GM19328 (cell line): Measurements from ENCODE around the gene TMEM151A.
"Not testable (repeated sequence)": the region's sequence is repeated elsewhere in the genome, so short reads cannot be mapped to it uniquely, and the experiment has no call there.

ENCODE experiments used
- ATAC-seq: cut with Tn5 transposase; IDR thresholded peaks from one replicate; pipeline ENCODE4 v1.9.1; 2021; ENCODE audit warnings: mild to moderate bottlenecking, moderate library complexity; ENCODE audit not compliant: unreplicated experiment

Gene TMEM151A

DNA sequence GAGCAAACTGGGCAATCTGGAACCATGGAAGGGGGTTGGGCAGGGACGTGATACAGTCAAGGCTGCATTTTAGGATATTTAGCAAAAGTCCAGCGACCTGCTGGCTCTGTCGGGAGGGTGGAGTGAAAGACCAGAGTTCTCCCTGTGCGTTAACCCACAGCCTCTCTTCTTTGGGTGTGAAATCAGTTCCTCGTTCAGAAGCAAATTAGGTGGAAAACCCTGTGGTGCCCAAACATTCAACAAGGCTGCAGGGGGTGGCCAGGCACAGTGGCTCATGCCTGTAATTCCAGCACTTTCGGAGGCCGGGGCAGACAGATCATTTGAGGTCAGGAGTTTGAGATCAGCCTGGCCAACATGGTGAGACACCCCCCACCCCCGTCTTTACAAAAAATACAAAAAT lies 5.9 kb downstream of the TMEM151A start:
- no peak for ATAC-seq

- no peak for ATAC-seq
Measured at GRCh38 chr11:66299186-66299585, 7.5 kb downstream of the TMEM151A start.

GRCh38 chr11:66302656-66303055 lies 11.0 kb downstream of the TMEM151A start:
- ATAC-seq, result no peak

- no peak for ATAC-seq
Measured at GRCh38 chr11:66309475-66309874, 17.8 kb downstream of the TMEM151A start.

GRCh38 chr11:66310324-66310723 lies 18.6 kb downstream of the TMEM151A start:
- no peak for ATAC-seq

GRCh38 chr11:66310803-66311440 lies 19.2 kb downstream of the TMEM151A start:
- not testable (repeated sequence) for ATAC-seq

GRCh38 chr11:66311470-66311964 lies 19.8 kb downstream of the TMEM151A start:
- ATAC-seq, result peak; percentile 40

DNA sequence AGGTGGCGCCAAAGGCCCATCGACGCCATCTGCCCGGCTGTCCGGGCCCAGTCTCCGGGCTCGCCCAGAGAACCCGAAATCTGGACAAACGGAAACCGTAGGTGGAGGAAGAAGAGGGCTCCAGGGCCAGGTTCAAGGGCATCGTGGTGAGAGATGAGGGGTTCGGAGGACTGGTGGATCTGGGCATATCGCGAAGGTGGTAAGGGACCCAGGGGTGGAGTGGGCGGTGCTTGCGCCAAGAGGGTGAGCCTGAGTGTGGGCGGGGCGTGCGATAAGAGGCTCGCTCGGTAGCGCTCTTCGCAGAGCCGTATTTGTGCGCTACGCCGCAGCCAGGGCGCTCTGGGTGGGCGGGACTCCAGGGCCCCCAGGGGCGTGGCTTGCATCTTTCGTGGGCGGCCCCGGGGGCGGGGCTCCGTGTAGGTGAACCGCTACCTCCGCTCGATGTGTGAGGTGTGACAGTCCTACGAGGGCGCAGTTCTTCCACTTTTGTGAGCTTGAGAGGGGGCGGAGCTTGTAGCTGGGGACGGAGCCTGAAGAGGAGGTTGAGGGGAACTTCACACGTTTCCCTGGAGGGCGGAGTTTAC lies 20.4 kb downstream of the TMEM151A start:
- peak; percentile 64 for ATAC-seq

- ATAC-seq, result peak; percentile 46
Measured at GRCh38 chr11:66312549-66313320, 21.0 kb downstream of the TMEM151A start.

DNA sequence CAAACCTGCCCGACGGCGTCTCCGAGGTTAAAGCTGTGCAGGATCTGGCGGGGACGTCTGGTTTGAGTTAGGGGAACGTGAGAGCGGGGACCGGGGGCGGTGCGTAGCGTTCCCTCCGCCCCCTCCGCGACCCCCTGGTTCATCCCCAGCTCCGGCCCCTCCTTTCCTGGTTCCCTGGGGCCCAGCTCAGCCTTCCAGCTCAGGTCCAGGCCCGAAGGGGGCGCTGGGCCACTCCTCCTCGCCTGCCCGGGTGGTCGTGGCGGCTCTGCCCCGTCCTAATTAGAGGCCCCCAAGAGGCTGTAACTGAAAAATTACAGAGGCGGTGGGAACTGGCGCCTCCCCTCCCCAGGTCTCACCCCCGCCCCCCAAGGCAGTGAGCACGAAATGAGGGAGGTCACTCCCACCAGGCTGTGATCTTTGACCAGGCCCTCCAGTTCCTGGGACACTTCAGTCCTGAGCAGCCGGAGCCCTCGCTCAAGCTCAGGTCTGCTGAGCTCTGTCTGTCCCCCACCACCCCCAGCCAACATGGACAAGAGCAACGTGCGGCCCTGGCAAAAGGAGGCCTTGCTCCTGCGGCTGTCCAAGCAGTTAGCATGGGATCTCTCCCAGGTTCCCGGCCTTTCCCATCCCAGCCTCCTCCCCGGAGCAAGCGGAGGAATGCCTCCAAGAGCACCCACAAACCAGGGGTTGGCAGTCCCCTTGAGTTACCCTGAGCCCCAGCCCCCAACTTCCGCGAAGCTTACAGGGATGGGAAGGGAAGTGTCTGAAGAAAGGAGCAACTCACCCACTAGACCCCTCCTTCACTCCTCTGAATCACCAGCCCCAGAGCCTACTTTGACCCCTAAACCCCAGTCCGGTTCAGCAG lies 21.9 kb downstream of the TMEM151A start:
- ATAC-seq, result no peak

GRCh38 chr11:66314186-66314501 lies 22.4 kb downstream of the TMEM151A start:
- no peak for ATAC-seq

- no peak for ATAC-seq
Measured at GRCh38 chr11:66314561-66315497, 23.1 kb downstream of the TMEM151A start.

- no peak for ATAC-seq
Measured at GRCh38 chr11:66315498-66315885, 23.8 kb downstream of the TMEM151A start.

DNA sequence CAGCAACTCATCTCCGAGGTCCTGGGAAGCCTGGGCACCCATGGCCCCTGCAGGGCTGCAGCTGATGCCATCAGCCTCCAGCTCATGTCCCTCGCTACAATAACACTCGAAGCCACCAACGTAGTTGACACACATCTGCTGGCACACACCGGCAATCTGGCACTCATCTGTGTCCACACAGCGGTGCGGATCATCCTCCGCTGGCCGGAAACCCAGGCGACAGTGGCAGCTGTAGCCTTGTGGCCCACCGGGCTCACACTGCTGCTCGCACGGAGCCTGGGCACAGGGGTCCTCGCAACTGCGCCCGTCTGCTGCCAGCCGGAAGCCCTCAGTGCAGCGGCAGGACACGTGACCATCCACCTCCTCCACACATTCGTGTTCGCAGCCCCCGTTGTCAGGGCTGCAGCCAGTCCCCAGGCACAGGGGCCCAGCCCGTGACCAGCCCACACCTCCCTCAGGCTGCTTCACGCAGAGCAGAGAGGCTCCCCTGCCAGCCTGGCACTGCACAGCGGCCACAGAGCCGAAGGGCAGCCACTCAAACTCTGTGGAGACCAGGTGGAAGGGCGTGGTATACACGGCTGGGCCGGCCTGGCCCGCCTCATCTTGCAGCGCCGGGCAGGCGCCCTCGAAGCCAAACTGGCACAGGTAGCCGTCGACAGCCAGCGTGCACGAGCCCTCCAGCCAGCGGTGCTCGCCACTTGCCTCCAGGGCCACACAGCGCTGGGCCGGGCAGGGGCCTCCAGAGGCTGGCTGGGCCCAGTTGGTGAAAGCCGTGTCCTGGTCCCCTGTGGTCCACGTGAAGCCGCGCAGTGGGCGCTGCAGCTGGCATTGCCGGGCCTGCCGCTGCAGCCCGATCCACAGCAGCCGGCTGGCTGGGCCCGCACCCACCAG lies 24.5 kb downstream of the TMEM151A start:
- no peak for ATAC-seq

DNA sequence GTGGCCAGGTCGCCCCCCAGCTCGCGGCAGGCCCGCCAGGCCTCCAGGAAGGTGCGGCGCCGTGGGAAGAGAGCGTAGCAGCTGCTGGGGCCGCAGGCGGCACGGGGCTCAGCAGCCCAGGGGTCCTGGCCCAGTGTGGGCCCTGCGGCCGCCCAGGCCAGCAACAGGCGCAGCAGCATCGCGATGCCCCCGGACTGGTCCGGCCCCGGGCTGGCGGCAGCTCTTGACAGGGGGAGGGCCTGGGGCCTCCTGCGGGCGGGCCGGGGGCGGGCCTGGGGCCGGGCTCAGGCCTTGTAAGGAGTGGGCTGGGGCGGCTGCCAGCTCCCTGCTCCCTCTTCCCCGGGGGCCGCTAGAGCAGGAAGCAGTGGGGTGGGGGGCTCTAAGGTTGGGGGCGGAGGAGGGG lies 25.2 kb downstream of the TMEM151A start, which contains the start of gene CD248:
Gene CD248, minus strand, starts transcription at position 196 of the 403 bp plus-strand sequence. Its CDS starts 17 bp downstream, at position 179.
- no peak for ATAC-seq

DNA sequence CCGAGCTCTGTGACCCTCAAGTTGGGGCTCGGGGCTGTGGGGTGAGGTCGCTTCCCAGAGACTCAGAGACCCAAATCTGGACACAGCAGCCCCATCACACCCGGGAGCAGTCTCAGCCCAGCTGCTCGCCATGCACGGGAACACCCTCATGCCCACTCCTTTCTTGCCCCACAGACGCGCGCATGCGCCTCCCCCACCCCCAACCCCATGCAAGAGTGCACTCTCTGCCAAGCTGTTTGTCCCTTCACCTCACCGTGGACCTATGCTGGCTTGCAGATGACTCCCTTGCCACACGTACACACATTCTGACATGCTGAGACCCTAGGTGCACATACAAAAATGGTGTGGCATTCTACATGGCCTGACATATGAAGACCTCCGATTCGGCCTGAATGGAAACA lies 25.6 kb downstream of the TMEM151A start:
- ATAC-seq, result no peak

DNA sequence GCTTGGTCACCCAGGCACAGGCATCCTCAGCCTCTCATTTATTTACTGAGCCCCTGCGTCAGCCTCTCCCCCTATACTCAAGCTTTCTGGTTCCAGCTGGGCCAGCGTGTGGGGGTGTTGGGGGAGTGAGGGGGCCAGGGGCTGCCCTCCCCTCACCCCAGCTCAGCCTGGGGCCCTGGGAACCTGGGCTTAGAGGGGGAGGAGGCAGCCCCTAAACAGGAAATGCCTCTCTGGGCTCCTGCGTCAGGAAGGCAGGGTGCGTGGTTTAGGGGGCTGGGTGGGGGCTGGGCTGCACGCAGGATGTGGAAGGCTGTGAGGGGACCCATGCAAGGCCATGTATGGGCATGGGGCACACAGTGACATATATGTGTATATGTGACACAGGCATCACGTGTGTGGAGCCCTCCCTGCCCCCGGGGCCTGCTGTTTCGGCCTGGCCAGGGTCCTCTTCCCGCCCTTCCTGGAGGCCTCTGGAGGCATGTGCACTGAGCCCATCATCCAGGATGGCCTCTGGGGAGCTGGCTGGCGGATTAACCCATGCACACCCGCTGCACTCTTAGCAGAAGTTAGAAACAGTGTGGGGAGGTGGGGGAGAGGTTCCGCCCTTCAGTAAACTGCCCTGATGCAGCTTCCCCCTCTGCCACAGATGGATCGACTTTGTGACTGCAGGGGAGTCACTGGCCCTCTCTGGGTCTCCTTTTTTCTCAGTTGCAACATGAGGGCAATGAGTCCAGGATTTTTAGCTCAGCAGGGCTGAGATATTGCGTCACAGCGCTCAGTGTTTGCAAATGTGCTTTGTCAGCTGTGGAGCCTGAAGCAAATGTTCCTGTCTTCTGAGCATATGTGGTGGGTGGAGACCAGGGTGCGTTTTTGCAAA lies 26.3 kb downstream of the TMEM151A start:
- no peak for ATAC-seq

- ATAC-seq, result no peak
Measured at GRCh38 chr11:66318600-66318970, 26.9 kb downstream of the TMEM151A start.
